HEK293 (cell line): Measurements from ENCODE around the gene KIF19.
A peak's percentile ranks its signal among the peaks of the same experiment; 100 is the strongest.

Source experiments
- CTCF ChIA-PET: fragments of 350-600 bp; formaldehyde crosslinking; extraction: SDS; loops from one replicate; lab custom pipeline; 2021; ENCODE audit warnings: antibody characterized with exemption; lab: Yijun Ruan, JAX
- POLR2A ChIA-PET: fragments of 300-600 bp; formaldehyde crosslinking; extraction: SDS; loops from one replicate; lab custom pipeline; 2020; ENCODE audit warnings: antibody characterized with exemption, inconsistent platforms; lab: Yijun Ruan, JAX
- H3K27ac ChIP-seq: fragments of 200-500 bp; sonication (Bioruptor generic); 2 replicates; pipeline ENCODE4 v1.5.1; 2014; ENCODE audit warnings: low read depth, low read length, control low read depth, inconsistent platforms; ENCODE audit errors: extremely low read depth
- H3K36me3 ChIP-seq, 2 experiments: fragments of 200-500 bp in 1 of 2; sonication (Bioruptor generic) in 1 of 2; 1 replicate in 1 of 2; 2 replicates in 1 of 2; pipeline ENCODE4 v1.5.1; 2014 to 2017; ENCODE audit warnings: inconsistent platforms in 2 of 2, low read length in 2 of 2; ENCODE audit not compliant: control insufficient read depth in 2 of 2, insufficient read depth in 1 of 2
- H3K4me1 ChIP-seq: fragments of 200-500 bp; sonication (Bioruptor generic); 2 replicates; pipeline ENCODE4 v1.5.1; 2014; ENCODE audit warnings: mild to moderate bottlenecking, low read length, inconsistent platforms; ENCODE audit not compliant: control insufficient read depth, insufficient read depth
- H3K4me3 ChIP-seq: 2 replicates; pipeline ENCODE4 v1.5.1; 2011; ENCODE audit warnings: low read depth, mild to moderate bottlenecking, control low read depth, low read length, moderate library complexity
- H3K9me3 ChIP-seq: fragments of 200-500 bp; sonication (Bioruptor generic); 2 replicates; pipeline ENCODE4 v1.5.1; 2014; ENCODE audit warnings: low read depth, low read length, inconsistent platforms; ENCODE audit not compliant: control insufficient read depth, insufficient read depth
- CTCF ChIP-seq: fragments of 450-650 bp; formaldehyde crosslinking; IDR thresholded peaks from 2 replicates; pipeline ENCODE4 v1.5.1; 2016; ENCODE audit warnings: missing biosample characterization, missing genetic modification characterization
- GLI4 ChIP-seq: fragments of 450-650 bp; formaldehyde crosslinking; IDR thresholded peaks from 2 replicates; pipeline ENCODE4 v1.5.1; 2016; ENCODE audit warnings: missing biosample characterization, missing genetic modification characterization
- KLF10 ChIP-seq: fragments of 450-650 bp; IDR thresholded peaks from 2 replicates; pipeline ENCODE4 v1.5.1; 2018; ENCODE audit warnings: missing biosample characterization, mild to moderate bottlenecking, missing genetic modification characterization
- KLF17 ChIP-seq: fragments of 450-650 bp; formaldehyde crosslinking; IDR thresholded peaks from 2 replicates; pipeline ENCODE4 v1.5.1; 2016; ENCODE audit warnings: missing biosample characterization, missing genetic modification characterization
- SALL2 ChIP-seq: fragments of 450-650 bp; formaldehyde crosslinking; IDR thresholded peaks from 2 replicates; pipeline ENCODE4 v1.5.0; 2017; ENCODE audit warnings: missing biosample characterization, mild to moderate bottlenecking, missing genetic modification characterization, borderline replicate concordance
- ZBTB17 ChIP-seq: fragments of 450-650 bp; formaldehyde crosslinking; IDR thresholded peaks from 2 replicates; pipeline ENCODE4 v1.5.1; 2016; ENCODE audit warnings: missing biosample characterization, missing genetic modification characterization
- ZFP3 ChIP-seq: fragments of 450-650 bp; formaldehyde crosslinking; IDR thresholded peaks from 2 replicates; pipeline ENCODE4 v1.5.1; 2016; ENCODE audit warnings: low read depth, missing biosample characterization, missing genetic modification characterization
- ZIC2 ChIP-seq: fragments of 450-650 bp; formaldehyde crosslinking; IDR thresholded peaks from 2 replicates; pipeline ENCODE4 v1.5.1; 2016; ENCODE audit warnings: missing biosample characterization, missing genetic modification characterization
- ZNF433 ChIP-seq: fragments of 450-650 bp; formaldehyde crosslinking; IDR thresholded peaks from 2 replicates; pipeline ENCODE4 v1.5.1; 2016; ENCODE audit warnings: missing biosample characterization, missing genetic modification characterization, low read depth
- ZNF473 ChIP-seq: fragments of 450-650 bp; formaldehyde crosslinking; IDR thresholded peaks from 2 replicates; pipeline ENCODE4 v1.5.1; 2017; ENCODE audit warnings: missing biosample characterization, missing genetic modification characterization
- ZNF600 ChIP-seq: fragments of 450-650 bp; formaldehyde crosslinking; IDR thresholded peaks from 2 replicates; pipeline ENCODE4 v1.5.1; 2016; ENCODE audit warnings: missing biosample characterization, missing genetic modification characterization
- ZNF670 ChIP-seq: fragments of 450-650 bp; formaldehyde crosslinking; IDR thresholded peaks from 2 replicates; pipeline ENCODE4 v1.5.1; 2016; ENCODE audit warnings: missing biosample characterization, missing genetic modification characterization, low read depth
- ZNF707 ChIP-seq: fragments of 450-650 bp; formaldehyde crosslinking; IDR thresholded peaks from 2 replicates; pipeline ENCODE4 v1.5.1; 2016; ENCODE audit warnings: missing biosample characterization, missing genetic modification characterization
- ZNF792 ChIP-seq: fragments of 450-650 bp; formaldehyde crosslinking; IDR thresholded peaks from 2 replicates; pipeline ENCODE4 v1.5.1; 2016; ENCODE audit warnings: missing biosample characterization, missing genetic modification characterization
- TF ChIP-seq, protein P1 (sequence below): fragments of 450-650 bp; formaldehyde crosslinking; IDR thresholded peaks from 2 replicates; pipeline ENCODE4 v1.5.1; 2016; ENCODE audit warnings: missing biosample characterization, missing genetic modification characterization, borderline replicate concordance

KIF19 gene

DNA sequence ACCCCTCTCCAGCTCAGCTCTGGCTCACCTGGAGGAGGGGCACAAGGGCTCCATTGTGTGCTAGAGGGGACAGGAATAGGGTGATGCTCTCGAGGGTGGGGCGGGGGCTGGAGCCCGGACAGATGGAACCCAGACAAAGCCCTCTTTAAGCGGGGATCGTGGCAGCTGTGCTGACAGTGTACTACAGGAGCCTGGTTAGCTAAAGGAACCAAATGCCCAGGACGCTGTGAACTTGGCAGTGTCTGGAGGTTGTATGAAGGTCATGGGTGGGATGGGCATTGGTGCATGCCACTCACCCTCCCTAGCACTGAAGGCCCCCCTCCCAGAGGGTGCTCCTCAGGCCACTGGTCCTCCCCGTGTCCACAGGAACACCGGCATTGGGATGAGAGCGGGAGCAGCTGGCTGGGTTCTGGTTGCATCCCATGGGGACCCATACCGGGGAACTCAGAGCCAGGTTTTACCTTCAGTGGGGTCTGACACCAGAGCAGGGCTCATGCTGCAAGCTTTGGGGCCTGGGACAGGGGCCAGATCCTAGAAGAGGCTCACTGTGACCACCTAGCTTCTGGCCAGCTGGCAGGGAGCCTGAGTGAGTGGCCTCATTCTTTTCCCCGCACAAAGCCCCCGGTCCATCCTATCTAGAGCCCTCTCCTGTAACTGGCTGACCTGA lies 11.9 kb downstream of the KIF19 start (continued):
- TF ChIP-seq KLF10 (tag by site-specific recombination) (no peak), ZNF433 (tag by site-specific recombination) (no peak), ZNF707 (tag by site-specific recombination) (no peak), GLI4 (tag by site-specific recombination) (no peak), ZNF473 (tag by site-specific recombination) (no peak), ZNF670 (no peak)
- TF ChIP-seq, all 188 proteins: peak for 0

DNA sequence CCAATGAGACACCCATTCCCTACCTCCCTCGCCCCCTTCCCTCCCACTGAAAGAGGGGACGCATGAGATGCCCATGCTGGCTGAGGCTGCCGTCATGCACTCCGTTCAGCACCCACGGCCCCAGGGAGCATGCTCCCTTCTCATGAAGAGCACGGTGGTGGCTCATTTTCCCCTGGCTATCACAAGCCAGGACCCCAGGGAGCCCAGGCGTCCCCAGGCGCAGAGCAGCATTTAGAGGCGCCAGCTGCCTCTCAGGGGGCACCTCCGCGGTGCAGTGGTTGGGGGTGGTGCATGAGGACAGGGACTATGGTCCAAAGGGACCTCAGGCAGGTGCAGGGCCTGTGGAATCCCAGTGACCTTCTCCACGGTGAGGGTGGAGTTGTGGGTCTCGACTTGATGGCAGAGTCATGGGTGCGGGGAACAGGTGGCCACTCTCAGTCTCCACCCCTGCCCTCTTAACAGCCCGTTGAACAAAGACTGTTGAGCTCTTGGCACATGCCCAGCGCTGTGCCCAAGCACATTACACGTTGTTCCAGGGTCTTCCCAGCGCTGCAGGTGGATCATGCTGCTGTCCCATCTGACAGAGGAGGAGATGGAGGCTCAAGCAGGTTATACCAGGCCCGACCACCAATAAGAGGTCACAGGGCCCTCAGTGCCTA lies 13.6 kb downstream of the KIF19 start:
- TF ChIP-seq ZIC2 (tag by site-specific recombination) (peak; percentile 66), SALL2 (tag by site-specific recombination) (no peak)
- Histone ChIP-seq H3K4me3 (no peak overlapping the region), H3K9me3 (no peaks in the 10 kb centered on the region), H3K27ac (no peak overlapping the region), H3K4me1 (no peaks in the 10 kb centered on the region), H3K36me3 (no peaks in the 10 kb centered on the region)
- ChIA-PET POLR2A (no interaction called here), CTCF (interaction anchor here (1.3 kb wide), 1 partner anchor 29 kb away, joined by 5 read pairs; no protein-coding TSS in a partner anchor)

DNA sequence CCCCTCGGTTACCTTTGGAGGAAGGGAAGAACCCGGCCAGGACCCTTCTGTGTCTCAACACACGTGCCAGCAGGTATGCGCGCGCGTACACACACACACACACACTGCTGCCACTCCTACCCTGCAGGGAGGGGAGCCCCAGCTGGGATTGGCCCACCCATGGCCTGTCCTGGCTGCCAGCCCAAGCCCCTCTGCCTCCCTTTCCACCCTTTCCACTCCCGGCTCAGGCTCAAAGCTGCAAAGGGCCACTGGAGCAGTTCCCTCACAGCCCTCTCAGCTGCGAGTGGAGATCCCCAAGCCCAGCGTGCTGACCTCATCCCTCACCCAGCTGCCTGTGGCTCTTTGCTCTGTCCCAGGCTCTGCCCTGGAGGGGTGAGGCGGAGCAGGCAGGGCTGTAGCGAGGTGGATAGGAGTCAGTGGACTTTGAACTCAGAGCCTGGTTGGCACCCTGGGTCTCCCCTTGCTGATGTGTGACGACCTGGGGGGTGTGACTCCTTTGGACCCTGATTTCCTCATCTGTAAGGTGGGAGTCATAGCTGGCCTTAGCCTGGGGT lies 14.5 kb downstream of the KIF19 start:
- ChIA-PET POLR2A (no interaction called here), CTCF (interaction anchor here (0.7 to 1.3 kb wide), 2 partner anchors 12 to 28 kb away, joined by 3 to 5 read pairs; no protein-coding TSS in a partner anchor)
- TF ChIP-seq ZFP3 (tag by site-specific recombination), result peak; percentile 31; the same call in 1 of the 2 replicates
- peak; percentile 23; the same call in 1 of the 2 replicates for TF ChIP-seq ZBTB17 (tag by site-specific recombination)
- no peak for TF ChIP-seq ZNF792 (tag by site-specific recombination)
- peak; percentile 82 for TF ChIP-seq KLF17
- TF ChIP-seq, protein P1, sequence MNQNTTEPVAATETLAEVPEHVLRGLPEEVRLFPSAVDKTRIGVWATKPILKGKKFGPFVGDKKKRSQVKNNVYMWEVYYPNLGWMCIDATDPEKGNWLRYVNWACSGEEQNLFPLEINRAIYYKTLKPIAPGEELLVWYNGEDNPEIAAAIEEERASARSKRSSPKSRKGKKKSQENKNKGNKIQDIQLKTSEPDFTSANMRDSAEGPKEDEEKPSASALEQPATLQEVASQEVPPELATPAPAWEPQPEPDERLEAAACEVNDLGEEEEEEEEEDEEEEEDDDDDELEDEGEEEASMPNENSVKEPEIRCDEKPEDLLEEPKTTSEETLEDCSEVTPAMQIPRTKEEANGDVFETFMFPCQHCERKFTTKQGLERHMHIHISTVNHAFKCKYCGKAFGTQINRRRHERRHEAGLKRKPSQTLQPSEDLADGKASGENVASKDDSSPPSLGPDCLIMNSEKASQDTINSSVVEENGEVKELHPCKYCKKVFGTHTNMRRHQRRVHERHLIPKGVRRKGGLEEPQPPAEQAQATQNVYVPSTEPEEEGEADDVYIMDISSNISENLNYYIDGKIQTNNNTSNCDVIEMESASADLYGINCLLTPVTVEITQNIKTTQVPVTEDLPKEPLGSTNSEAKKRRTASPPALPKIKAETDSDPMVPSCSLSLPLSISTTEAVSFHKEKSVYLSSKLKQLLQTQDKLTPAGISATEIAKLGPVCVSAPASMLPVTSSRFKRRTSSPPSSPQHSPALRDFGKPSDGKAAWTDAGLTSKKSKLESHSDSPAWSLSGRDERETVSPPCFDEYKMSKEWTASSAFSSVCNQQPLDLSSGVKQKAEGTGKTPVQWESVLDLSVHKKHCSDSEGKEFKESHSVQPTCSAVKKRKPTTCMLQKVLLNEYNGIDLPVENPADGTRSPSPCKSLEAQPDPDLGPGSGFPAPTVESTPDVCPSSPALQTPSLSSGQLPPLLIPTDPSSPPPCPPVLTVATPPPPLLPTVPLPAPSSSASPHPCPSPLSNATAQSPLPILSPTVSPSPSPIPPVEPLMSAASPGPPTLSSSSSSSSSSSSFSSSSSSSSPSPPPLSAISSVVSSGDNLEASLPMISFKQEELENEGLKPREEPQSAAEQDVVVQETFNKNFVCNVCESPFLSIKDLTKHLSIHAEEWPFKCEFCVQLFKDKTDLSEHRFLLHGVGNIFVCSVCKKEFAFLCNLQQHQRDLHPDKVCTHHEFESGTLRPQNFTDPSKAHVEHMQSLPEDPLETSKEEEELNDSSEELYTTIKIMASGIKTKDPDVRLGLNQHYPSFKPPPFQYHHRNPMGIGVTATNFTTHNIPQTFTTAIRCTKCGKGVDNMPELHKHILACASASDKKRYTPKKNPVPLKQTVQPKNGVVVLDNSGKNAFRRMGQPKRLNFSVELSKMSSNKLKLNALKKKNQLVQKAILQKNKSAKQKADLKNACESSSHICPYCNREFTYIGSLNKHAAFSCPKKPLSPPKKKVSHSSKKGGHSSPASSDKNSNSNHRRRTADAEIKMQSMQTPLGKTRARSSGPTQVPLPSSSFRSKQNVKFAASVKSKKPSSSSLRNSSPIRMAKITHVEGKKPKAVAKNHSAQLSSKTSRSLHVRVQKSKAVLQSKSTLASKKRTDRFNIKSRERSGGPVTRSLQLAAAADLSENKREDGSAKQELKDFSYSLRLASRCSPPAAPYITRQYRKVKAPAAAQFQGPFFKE (tag by site-specific recombination), result no peak
- TF ChIP-seq ZIC2 (tag by site-specific recombination), result peak; percentile 77
- TF ChIP-seq ZNF600 (tag by site-specific recombination), result peak; percentile 32; the same call in 1 of the 2 replicates
- TF ChIP-seq CTCF, result no peak

More for the DNA sequence above, 14.5 kb downstream of the KIF19 start:
- H3K4me3 ChIP-seq, result no peak overlapping the region
- H3K36me3 ChIP-seq, result no peaks in the 10 kb centered on the region
- H3K4me1 ChIP-seq, result no peaks in the 10 kb centered on the region
- no peaks in the 10 kb centered on the region for H3K9me3 ChIP-seq
- no peak overlapping the region for H3K27ac ChIP-seq
